GM12872 (cell line): Measurements from ENCODE around the gene SHROOM2.

ENCODE experiments used
- TF ChIP-seq, protein P1 (sequence below): IDR thresholded peaks from 3 replicates; pipeline ENCODE4 v1.5.1; 2011; ENCODE audit warnings: low read depth, mild to moderate bottlenecking, low read length, moderate library complexity; ENCODE audit not compliant: insufficient read depth

Gene SHROOM2

DNA sequence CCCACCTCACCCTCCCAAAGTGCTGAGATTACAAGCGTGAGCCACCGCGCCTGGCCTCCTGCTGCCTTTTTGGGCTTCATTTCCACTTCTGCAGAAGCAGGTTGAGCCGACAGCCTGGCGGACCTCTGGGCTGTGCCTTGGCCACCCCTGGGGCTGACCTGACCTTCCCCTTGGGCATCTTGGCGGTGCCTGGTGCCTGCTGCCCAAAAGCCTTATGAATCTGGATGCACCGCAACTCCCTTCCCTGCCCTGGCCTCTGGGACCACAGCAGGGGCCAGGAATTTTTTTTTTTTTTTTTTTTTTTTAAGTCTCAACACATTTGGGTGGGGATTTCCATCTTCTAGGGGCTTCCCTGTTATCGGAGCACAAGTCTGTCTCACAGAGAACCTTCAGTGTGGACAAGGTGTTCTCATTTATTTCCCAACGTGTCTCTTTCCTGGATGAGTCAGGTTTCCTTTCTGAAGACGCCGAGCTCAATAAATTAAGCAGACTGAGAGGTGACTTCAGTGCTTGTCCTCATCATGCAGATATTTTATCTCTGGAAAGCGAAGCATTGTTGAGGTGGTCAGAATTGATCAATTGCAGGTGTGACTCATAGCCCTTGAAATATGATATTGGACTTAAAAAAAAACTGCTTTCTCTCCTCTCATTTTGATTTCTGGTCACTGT is 79.7 kb downstream of the SHROOM2 start:
- TF ChIP-seq, protein P1, sequence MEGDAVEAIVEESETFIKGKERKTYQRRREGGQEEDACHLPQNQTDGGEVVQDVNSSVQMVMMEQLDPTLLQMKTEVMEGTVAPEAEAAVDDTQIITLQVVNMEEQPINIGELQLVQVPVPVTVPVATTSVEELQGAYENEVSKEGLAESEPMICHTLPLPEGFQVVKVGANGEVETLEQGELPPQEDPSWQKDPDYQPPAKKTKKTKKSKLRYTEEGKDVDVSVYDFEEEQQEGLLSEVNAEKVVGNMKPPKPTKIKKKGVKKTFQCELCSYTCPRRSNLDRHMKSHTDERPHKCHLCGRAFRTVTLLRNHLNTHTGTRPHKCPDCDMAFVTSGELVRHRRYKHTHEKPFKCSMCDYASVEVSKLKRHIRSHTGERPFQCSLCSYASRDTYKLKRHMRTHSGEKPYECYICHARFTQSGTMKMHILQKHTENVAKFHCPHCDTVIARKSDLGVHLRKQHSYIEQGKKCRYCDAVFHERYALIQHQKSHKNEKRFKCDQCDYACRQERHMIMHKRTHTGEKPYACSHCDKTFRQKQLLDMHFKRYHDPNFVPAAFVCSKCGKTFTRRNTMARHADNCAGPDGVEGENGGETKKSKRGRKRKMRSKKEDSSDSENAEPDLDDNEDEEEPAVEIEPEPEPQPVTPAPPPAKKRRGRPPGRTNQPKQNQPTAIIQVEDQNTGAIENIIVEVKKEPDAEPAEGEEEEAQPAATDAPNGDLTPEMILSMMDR, result no peak

DNA sequence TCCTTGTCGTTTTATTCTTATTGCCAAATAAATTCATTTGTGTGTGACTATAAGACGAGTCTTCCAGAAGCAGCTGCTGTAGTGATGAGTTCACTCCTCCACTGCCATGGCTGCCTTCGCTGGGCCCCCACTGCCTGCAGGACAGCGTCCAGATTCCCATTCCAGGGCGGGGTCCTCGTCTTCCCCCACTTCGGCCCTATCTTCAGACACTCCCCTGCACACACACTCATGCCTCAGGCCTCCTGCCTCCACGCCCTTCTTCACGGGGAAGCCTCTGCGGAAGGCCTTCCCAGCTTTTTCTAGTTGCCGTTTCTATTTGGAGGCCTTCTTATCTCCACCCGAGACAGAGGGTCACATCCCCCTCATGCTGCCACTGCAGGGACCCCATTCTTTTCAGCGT is 80.4 kb downstream of the SHROOM2 start:
- TF ChIP-seq, protein P1, result no peak

- TF ChIP-seq, protein P1, result no peak
These were observed 81.0 kb downstream of the SHROOM2 start for GRCh38 chrX:9867226-9867625.

DNA sequence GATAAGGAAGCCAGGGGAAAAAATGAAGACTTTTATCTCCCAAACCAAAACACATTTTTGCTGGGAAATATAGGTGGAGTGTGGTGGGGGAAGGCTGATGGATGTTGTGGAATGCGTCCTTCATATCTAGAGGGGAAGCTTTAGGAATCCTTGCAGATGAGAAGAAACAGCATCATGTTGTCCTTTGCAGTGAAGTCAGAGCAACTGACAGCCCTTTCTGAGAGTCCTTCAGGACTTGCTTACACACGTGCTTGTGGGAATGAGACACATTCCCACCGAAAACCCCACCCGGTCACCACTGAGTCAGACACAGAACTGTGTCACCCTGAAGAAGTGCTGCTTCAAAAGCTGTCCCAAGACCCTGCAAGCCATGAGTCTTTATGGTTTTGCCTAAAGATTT is 81.5 kb downstream of the SHROOM2 start:
- TF ChIP-seq, protein P1, result no peak

GRCh38 chrX:9871701-9872268 is 85.6 kb downstream of the SHROOM2 start:
- TF ChIP-seq, protein P1, result no peak

DNA sequence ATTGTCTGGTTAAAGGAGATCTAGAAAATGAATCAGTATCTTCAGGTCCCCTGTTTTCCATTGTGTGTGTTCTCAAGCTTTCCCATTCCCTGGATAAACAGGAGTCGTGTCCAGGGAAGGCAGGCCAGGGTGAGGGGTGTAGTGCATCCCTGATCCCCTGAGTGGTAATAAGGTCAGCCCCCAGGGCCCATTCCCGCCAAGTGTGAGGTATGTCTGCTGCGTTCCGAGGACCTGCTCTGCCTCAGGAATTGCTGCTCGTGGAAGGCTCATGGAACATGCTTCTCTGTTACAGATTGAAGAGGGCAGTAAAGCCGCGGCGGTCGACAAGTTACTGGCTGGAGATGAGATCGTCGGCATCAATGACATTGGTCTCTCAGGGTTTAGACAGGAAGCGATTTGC is 87.1 kb downstream of the SHROOM2 start:
- TF ChIP-seq, protein P1, result no peak

DNA sequence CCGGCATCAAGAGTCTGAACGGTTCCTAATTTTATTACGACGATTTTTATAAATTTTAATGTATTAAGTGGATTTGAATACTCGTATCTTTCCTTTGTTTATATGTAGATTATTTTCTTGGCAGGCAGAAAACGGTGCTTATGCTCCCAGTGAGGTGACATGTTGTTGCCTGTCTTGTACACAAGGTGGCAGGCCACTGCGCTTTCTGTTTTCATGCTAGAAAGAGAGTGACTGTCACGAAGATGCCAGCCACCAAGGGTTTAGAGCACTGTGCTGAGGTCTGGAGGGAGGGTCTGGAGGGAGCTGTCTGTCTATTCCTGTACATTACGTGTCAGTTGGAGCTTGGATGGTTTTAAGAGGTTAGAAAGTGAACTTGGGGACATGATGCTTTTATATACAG is 87.7 kb downstream of the SHROOM2 start:
- TF ChIP-seq, protein P1, result peak; percentile 60
